Measurements from ENCODE around the gene SPAG16.

Gene SPAG16

GRCh38 chr2:214393796-214394195 lies 1109.5 kb downstream of the SPAG16 start:
- H3K27me3 Mint-ChIP-seq, result no peaks in the 10 kb centered on the region
- no peak overlapping the region for H3K27ac Mint-ChIP-seq
- H3K4me1 Mint-ChIP-seq (ENCODE audit: low read depth), result no peaks in the 10 kb centered on the region
- H3K36me3 Mint-ChIP-seq (ENCODE audit: low read depth), result no peaks in the 10 kb centered on the region
- H3K9me3 Mint-ChIP-seq, result no peaks in the 10 kb centered on the region
- no peak overlapping the region for H3K4me3 Mint-ChIP-seq

GRCh38 chr2:214395040-214395439 lies 1110.8 kb downstream of the SPAG16 start:
- Mint-ChIP-seq H3K27ac (no peak overlapping the region), H3K4me1 (ENCODE audit: low read depth) (no peaks in the 10 kb centered on the region), H3K9me3 (no peaks in the 10 kb centered on the region), H3K27me3 (no peaks in the 10 kb centered on the region), H3K4me3 (no peak overlapping the region), H3K36me3 (ENCODE audit: low read depth) (no peaks in the 10 kb centered on the region)

- no peaks in the 10 kb centered on the region for H3K36me3 Mint-ChIP-seq (ENCODE audit: low read depth)
- no peak overlapping the region for H3K27ac Mint-ChIP-seq
- no peak overlapping the region for H3K4me3 Mint-ChIP-seq
- H3K27me3 Mint-ChIP-seq, result no peaks in the 10 kb centered on the region
- H3K4me1 Mint-ChIP-seq (ENCODE audit: low read depth), result no peaks in the 10 kb centered on the region
- no peaks in the 10 kb centered on the region for H3K9me3 Mint-ChIP-seq
Measured at GRCh38 chr2:214401580-214401979, 1117.3 kb downstream of the SPAG16 start.

- Mint-ChIP-seq H3K4me1 (ENCODE audit: low read depth) (no peaks in the 10 kb centered on the region), H3K27me3 (no peaks in the 10 kb centered on the region), H3K27ac (no peak overlapping the region), H3K4me3 (no peak overlapping the region), H3K36me3 (ENCODE audit: low read depth) (no peaks in the 10 kb centered on the region), H3K9me3 (no peaks in the 10 kb centered on the region)
Measured at GRCh38 chr2:214410128-214410775, 1126.0 kb downstream of the SPAG16 start.

GRCh38 chr2:214410918-214411554 lies 1126.8 kb downstream of the SPAG16 start, which contains the start of gene VWC2L:
Gene VWC2L, plus strand, starts transcription at chr2:214411054. Its CDS starts 3,140 bp downstream, at chr2:214414194.
- H3K36me3 Mint-ChIP-seq (ENCODE audit: low read depth), result no peaks in the 10 kb centered on the region
- no peak within 1 kb of the TSS for H3K4me3 Mint-ChIP-seq
- no peaks in the 10 kb centered on the region for H3K27me3 Mint-ChIP-seq
- no peaks in the 10 kb centered on the region for H3K9me3 Mint-ChIP-seq
- no peaks in the 10 kb centered on the region for H3K4me1 Mint-ChIP-seq (ENCODE audit: low read depth)
- no peak within 1 kb of the TSS for H3K27ac Mint-ChIP-seq

GRCh38 chr2:214412679-214413078 lies 1128.4 kb downstream of the SPAG16 start:
- Mint-ChIP-seq H3K4me3 (no peak overlapping the region), H3K27me3 (no peaks in the 10 kb centered on the region), H3K9me3 (no peaks in the 10 kb centered on the region), H3K4me1 (ENCODE audit: low read depth) (no peaks in the 10 kb centered on the region), H3K36me3 (ENCODE audit: low read depth) (no peaks in the 10 kb centered on the region), H3K27ac (no peak overlapping the region)

GRCh38 chr2:214436470-214436869 lies 1152.2 kb downstream of the SPAG16 start:
- H3K36me3 Mint-ChIP-seq (ENCODE audit: low read depth), result no peaks in the 10 kb centered on the region
- H3K9me3 Mint-ChIP-seq, result no peaks in the 10 kb centered on the region
- no peak overlapping the region for H3K4me3 Mint-ChIP-seq
- H3K27ac Mint-ChIP-seq, result no peak overlapping the region
- H3K27me3 Mint-ChIP-seq, result no peaks in the 10 kb centered on the region
- no peaks in the 10 kb centered on the region for H3K4me1 Mint-ChIP-seq (ENCODE audit: low read depth)

GRCh38 chr2:214450118-214450894 lies 1166.0 kb downstream of the SPAG16 start:
- Mint-ChIP-seq H3K9me3 (peaks cover 3% of the 10 kb centered on the region), H3K36me3 (ENCODE audit: low read depth) (no peaks in the 10 kb centered on the region), H3K27ac (no peak overlapping the region), H3K27me3 (no peaks in the 10 kb centered on the region), H3K4me3 (no peak overlapping the region), H3K4me1 (ENCODE audit: low read depth) (no peaks in the 10 kb centered on the region)

GRCh38 chr2:214451516-214452275 lies 1167.4 kb downstream of the SPAG16 start:
- H3K9me3 Mint-ChIP-seq, result peaks cover 3% of the 10 kb centered on the region
- H3K4me3 Mint-ChIP-seq, result no peak overlapping the region

More at GRCh38 chr2:214451516-214452275, 1167.4 kb downstream of the SPAG16 start:
- Mint-ChIP-seq H3K27me3 (no peaks in the 10 kb centered on the region), H3K36me3 (ENCODE audit: low read depth) (no peaks in the 10 kb centered on the region), H3K27ac (no peak overlapping the region), H3K4me1 (ENCODE audit: low read depth) (no peaks in the 10 kb centered on the region)

Measured in stimulated activated naive CD8-positive, alpha-beta T cell treated with anti-CD3 and anti-CD28 coated beads, Interleukin-15, Interleukin-2, amounts not matched to agents 100 ng/mL and 50 ng/mL, for 24 hours (primary cell).